Measurements from ENCODE around the gene PPARG. TPM values are rescaled to one million over a fixed set of nuclear protein-coding genes. Genes with fewer than 3 reads are reported as not detected.

Gene PPARG
- polyA plus RNA-seq, 4 donors = 11.7 to 40.3 (median 30.6) TPM

GRCh38 chr3:12439161-12439940, 150.5 kb downstream of the PPARG start:
- no peak for FAIRE-seq
- DNase-seq = peak; percentile 49 to 78

DNA sequence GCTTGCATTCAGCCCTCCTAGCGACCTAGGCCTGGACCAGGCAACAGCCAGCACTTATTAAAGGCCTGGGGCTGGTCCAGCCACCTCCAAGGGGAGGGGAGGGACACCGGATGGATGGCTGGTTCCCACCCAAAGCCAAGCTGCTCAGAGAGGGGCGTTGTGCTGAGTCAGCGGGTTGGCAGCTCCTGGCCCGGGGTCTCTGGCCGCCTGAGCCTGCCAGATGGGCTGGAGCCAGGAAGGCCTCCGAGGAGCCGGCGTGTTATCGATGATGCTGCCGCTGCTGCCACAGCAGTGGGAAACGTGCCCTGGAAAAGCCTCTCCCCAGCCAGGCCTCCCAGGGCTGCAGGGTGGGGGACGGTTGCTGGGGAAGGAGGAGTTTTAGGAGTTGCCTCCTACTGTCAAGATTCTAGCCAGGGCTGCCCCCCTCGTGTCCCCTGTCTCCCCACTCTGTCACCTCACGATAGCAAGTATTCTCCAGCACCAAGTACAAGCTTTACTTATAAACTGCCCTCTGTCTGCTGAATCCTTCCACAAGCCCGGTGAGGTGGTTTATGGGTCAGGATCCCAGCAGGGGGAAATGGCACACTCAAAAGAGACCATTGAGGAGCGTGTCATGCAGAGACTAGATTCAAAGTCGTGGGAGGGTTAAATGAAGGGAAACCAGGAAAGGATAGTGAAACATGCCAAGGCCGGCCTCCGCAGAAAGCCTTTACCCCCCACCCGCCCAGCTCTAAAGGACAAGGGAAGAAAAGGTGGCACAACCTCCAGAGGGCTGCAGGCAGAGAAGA, 152.3 kb downstream of the PPARG start:
- Histone ChIP-seq H3K27ac (ENCODE audit: low read depth in 1 of 3, low read length in 2 of 3) (no peak overlapping the region), H3K27me3 (ENCODE audit: control insufficient read depth in 3 of 3, insufficient read depth in 3 of 3, low read length in 3 of 3) (peaks cover 0 to 5% (median 0%) of the 10 kb centered on the region in 3 donors), H3K4me3 (ENCODE audit: low read depth in 1 of 3, low read length in 3 of 3) (no peak overlapping the region), H3K4me1 (ENCODE audit: control insufficient read depth in 3 of 3, insufficient read depth in 2 of 3, low read depth in 1 of 3, low read length in 2 of 3) (peaks cover 0 to 36% (median 3%) of the 10 kb centered on the region in 3 donors), H3K9me3 (ENCODE audit: control insufficient read depth in 2 of 2, insufficient read depth in 1 of 2, low read depth in 1 of 2, low read length in 1 of 2) (no peaks in the 10 kb centered on the region), H3K36me3 (ENCODE audit: control insufficient read depth in 3 of 3, insufficient read depth in 2 of 3, low read depth in 1 of 3, low read length in 3 of 3) (no peaks in the 10 kb centered on the region)
- WGBS, 3 donors = 64 to 87% (median 83%) methylated on average over 21 of the region's 21 CpGs
- no peak for DNase-seq
- no peak for FAIRE-seq

More at GRCh38 chr3:12439161-12439940, 150.5 kb downstream of the PPARG start:
- Histone ChIP-seq H3K9me3 (ENCODE audit: control insufficient read depth in 2 of 2, insufficient read depth in 1 of 2, low read depth in 1 of 2, low read length in 1 of 2) (no peaks in the 10 kb centered on the region), H3K36me3 (ENCODE audit: control insufficient read depth in 3 of 3, insufficient read depth in 2 of 3, low read depth in 1 of 3, low read length in 3 of 3) (peaks cover 0 to 5% (median 0%) of the 10 kb centered on the region in 3 donors), H3K27ac (ENCODE audit: low read depth in 1 of 3, low read length in 2 of 3) (no peak overlapping the region), H3K4me3 (ENCODE audit: low read depth in 1 of 3, low read length in 3 of 3) (no peak overlapping the region), H3K27me3 (ENCODE audit: control insufficient read depth in 3 of 3, insufficient read depth in 3 of 3, low read length in 3 of 3) (peaks cover 0 to 5% (median 0%) of the 10 kb centered on the region in 3 donors), H3K4me1 (ENCODE audit: control insufficient read depth in 3 of 3, insufficient read depth in 2 of 3, low read depth in 1 of 3, low read length in 2 of 3) (peaks cover 0 to 22% (median 0%) of the 10 kb centered on the region in 3 donors)
- WGBS, 3 donors = 31 to 66% (median 51%) methylated on average over 11 of the region's 11 CpGs

DNA sequence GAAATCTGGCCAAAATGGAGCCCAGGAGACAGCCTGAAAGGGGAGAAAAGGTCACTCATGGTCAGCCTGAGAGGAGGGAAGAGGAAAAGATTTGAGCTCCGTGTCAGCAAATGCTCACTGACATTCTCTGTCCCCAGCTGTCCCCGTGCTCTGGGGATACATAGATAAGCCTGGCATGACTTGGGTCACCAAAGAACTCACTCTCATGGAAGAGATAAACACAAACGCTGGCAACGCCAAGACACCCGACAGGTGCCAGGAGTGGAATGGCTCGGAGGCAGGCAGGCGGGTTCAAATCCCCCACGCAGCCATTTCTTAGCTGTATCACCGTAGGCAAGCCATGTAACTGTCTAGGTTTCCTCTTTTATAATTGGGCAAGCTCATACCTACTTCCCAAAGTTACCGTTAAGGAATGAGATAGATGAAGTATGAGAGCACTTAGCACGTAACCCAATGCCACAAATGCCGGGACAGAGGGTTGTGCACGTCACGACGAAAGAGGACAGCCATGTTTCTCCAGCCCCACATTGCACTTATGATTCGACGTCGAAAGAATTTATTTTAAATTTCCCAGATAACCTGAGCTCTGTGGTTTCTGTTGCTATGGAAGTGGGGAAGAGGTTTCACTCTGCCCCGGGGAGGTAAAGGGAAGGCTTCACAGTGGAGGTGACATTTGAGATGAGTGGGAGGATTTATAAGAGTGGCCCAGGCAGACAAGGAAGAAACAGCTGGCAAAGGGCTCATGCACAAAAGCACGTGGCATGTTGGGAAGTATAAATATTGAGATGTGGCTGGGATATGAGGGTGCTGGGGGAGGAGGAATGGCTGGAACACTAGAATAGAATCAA, 154.0 kb downstream of the PPARG start:
- no peak overlapping the region for H3K4me3 ChIP-seq (ENCODE audit: low read depth in 1 of 3, low read length in 3 of 3)
- H3K27ac ChIP-seq (ENCODE audit: low read depth in 1 of 3, low read length in 2 of 3) = no peak overlapping the region
- H3K4me1 ChIP-seq (ENCODE audit: control insufficient read depth in 3 of 3, insufficient read depth in 2 of 3, low read depth in 1 of 3, low read length in 2 of 3) = peaks cover 0 to 38% (median 5%) of the 10 kb centered on the region in 3 donors
- H3K27me3 ChIP-seq (ENCODE audit: control insufficient read depth in 3 of 3, insufficient read depth in 3 of 3, low read length in 3 of 3) = peaks cover 0 to 5% (median 0%) of the 10 kb centered on the region in 3 donors
- H3K9me3 ChIP-seq (ENCODE audit: control insufficient read depth in 2 of 2, insufficient read depth in 1 of 2, low read depth in 1 of 2, low read length in 1 of 2) = no peaks in the 10 kb centered on the region
- WGBS, 3 donors = 43 to 68% (median 57%) methylated on average over 20 of the region's 20 CpGs
- no peak for FAIRE-seq
- no peaks in the 10 kb centered on the region for H3K36me3 ChIP-seq (ENCODE audit: control insufficient read depth in 3 of 3, insufficient read depth in 2 of 3, low read depth in 1 of 3, low read length in 3 of 3)
- peak in 1 of 2 donors; percentile 39 for DNase-seq

DNA sequence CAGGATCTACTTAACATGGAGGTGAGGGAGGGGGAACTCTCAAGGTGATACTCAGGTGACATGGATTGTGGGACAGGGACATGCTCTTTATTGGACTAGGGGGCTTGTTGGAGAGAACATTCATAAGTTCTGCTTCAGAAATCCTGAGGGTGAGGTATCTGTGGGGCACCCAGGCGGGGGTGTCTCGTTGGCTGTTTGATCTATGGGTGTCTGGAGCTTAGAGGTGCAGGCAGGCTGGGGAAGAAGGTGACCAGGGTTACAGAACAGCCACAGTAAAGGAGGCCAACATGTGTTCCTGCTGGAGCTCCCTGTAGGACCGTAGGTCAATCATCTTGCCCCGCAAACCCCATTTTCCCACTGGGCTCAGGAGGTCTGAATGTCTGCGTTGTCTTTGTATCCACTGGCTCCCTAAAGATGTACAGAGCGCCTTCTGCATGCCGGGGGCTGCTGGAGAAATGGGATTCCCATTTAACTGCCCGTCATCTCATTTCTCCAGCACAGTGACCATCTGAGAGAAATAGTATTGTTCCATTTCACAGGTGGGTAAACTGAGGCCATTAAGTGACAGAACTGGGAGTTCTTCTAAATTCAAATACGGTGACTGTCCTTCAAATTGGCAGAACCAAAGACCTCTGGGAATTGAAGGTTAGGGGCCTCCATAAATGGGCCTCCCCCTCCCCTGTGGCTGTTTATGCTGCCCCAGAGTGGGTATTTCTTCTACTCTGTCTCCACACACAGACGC, 155.1 kb downstream of the PPARG start:
- Histone ChIP-seq H3K27ac (ENCODE audit: low read depth in 1 of 3, low read length in 2 of 3) (peak overlapping the region; percentile 77 to 94 (median 90)), H3K36me3 (ENCODE audit: control insufficient read depth in 3 of 3, insufficient read depth in 2 of 3, low read depth in 1 of 3, low read length in 3 of 3) (no peaks in the 10 kb centered on the region), H3K4me1 (ENCODE audit: control insufficient read depth in 3 of 3, insufficient read depth in 2 of 3, low read depth in 1 of 3, low read length in 2 of 3) (peaks cover 0 to 37% (median 5%) of the 10 kb centered on the region in 3 donors), H3K27me3 (ENCODE audit: control insufficient read depth in 3 of 3, insufficient read depth in 3 of 3, low read length in 3 of 3) (peaks cover 0 to 5% (median 0%) of the 10 kb centered on the region in 3 donors), H3K9me3 (ENCODE audit: control insufficient read depth in 2 of 2, insufficient read depth in 1 of 2, low read depth in 1 of 2, low read length in 1 of 2) (no peaks in the 10 kb centered on the region), H3K4me3 (ENCODE audit: low read depth in 1 of 3, low read length in 3 of 3) (no peak overlapping the region)
- FAIRE-seq (no peak), DNase-seq (no peak)
- 59 to 79% (median 63%) methylated on average over 10 of the region's 10 CpGs for WGBS, 3 donors

GRCh38 chr3:12444582-12445471, 156.0 kb downstream of the PPARG start:
- Histone ChIP-seq H3K4me1 (ENCODE audit: control insufficient read depth in 3 of 3, insufficient read depth in 2 of 3, low read depth in 1 of 3, low read length in 2 of 3) (peaks cover 0 to 30% (median 5%) of the 10 kb centered on the region in 3 donors), H3K27ac (ENCODE audit: low read depth in 1 of 3, low read length in 2 of 3) (peak overlapping the region; percentile 77 to 94 (median 90))

DNA sequence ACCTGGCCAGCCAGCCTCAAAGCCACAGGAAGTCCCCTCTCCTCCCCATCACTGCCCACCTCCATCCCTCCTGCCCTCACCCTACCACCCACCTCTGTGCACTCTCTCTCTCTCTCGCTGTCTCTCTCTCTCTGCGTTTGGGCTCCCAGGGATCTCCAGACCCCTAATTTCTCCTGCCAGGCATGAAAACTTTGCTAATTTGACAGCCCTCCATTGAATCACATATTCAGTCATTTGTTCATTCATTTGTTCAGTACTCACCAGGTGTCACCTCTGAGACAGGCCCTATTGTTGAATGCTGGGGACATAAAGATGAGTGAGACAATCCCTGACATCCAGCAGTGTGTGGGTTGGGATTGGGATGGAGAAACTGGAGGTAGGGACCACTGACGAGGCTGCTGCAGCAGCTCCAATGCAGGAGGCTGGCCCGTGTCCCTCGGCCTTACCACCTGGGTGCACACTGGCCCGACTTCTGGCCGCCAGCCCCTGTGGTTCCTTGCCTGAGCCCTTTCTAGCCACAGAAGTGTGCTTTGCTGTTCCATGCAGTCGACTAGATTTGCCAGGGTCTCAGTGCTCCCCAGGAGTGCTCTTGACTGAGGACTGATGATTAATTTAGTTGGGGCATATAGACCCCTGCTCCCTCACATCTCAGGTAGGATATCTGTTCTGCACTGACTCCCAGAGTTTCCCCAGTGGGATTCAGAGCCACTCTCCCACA, 156.8 kb downstream of the PPARG start:
- Histone ChIP-seq H3K4me3 (ENCODE audit: low read depth in 1 of 3, low read length in 3 of 3) (no peak overlapping the region), H3K27me3 (ENCODE audit: control insufficient read depth in 3 of 3, insufficient read depth in 3 of 3, low read length in 3 of 3) (peaks cover 0 to 5% (median 0%) of the 10 kb centered on the region in 3 donors), H3K27ac (ENCODE audit: low read depth in 1 of 3, low read length in 2 of 3) (peak overlapping the region; percentile 77 to 94 (median 90)), H3K36me3 (ENCODE audit: control insufficient read depth in 3 of 3, insufficient read depth in 2 of 3, low read depth in 1 of 3, low read length in 3 of 3) (no peaks in the 10 kb centered on the region), H3K9me3 (ENCODE audit: control insufficient read depth in 2 of 2, insufficient read depth in 1 of 2, low read depth in 1 of 2, low read length in 1 of 2) (no peaks in the 10 kb centered on the region), H3K4me1 (ENCODE audit: control insufficient read depth in 3 of 3, insufficient read depth in 2 of 3, low read depth in 1 of 3, low read length in 2 of 3) (peaks cover 0 to 30% (median 5%) of the 10 kb centered on the region in 3 donors)
- DNase-seq = peak in 1 of 2 donors; percentile 25
- 58 to 78% (median 76%) methylated on average over 8 of the region's 8 CpGs for WGBS, 3 donors
- no peak for FAIRE-seq

More at GRCh38 chr3:12444582-12445471, 156.0 kb downstream of the PPARG start:
- no peaks in the 10 kb centered on the region for H3K9me3 ChIP-seq (ENCODE audit: control insufficient read depth in 2 of 2, insufficient read depth in 1 of 2, low read depth in 1 of 2, low read length in 1 of 2)
- H3K4me3 ChIP-seq (ENCODE audit: low read depth in 1 of 3, low read length in 3 of 3) = no peak overlapping the region
- peaks cover 0 to 5% (median 0%) of the 10 kb centered on the region in 3 donors for H3K27me3 ChIP-seq (ENCODE audit: control insufficient read depth in 3 of 3, insufficient read depth in 3 of 3, low read length in 3 of 3)
- peak; percentile 95 to 96 for DNase-seq
- WGBS, 3 donors = 12 to 46% (median 33%) methylated on average over 24 of the region's 24 CpGs
- FAIRE-seq = no peak
- no peaks in the 10 kb centered on the region for H3K36me3 ChIP-seq (ENCODE audit: control insufficient read depth in 3 of 3, insufficient read depth in 2 of 3, low read depth in 1 of 3, low read length in 3 of 3)
